ENCODE measurements around the gene HEXA. TPM values are rescaled to one million over a fixed set of nuclear protein-coding genes. Genes with fewer than 3 reads are reported as not detected.
A peak's percentile ranks its signal among the peaks of the same experiment; 100 is the strongest.
"Not testable (repeated sequence)": the region's sequence is repeated elsewhere in the genome, so short reads cannot be mapped to it uniquely, and the experiment has no call there.

HEXA gene
- total RNA-seq, 2 donors from 2014 or later = 79.5 to 89.8 TPM

DNA sequence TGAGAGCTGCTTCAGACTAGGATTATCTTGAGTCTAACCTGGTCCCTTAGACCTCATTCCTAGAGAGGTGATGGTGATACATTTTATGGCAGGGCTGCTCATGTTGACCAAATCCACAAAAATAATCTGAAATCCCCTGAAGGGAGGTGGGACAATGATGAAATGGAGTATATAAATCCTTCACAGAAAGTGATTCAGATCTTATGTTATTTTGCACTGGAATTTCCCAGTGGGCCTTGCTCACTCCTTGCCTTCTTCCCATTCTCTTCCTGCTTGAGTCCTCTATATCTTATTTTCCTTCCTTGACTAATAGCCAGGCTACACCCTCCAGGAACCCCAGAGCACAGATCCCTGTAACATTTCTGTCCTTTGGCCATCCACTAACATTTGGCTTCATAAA is 11.9 kb upstream of the HEXA start:
- Histone ChIP-seq H3K36me3 (no peaks in the 10 kb centered on the region), H3K9me3 (no peaks in the 10 kb centered on the region), H3K4me1 (ENCODE audit: control insufficient read depth in 1 of 2, low read depth in 2 of 2) (no peaks in the 10 kb centered on the region), H3K4me3 (no peak overlapping the region), H3K27me3 (replicated peaks; ENCODE audit: insufficient read depth) (no peaks in the 10 kb centered on the region), H3K27ac (no peak overlapping the region)
- DNase-seq (ENCODE audit: low spot score) = no peak
- TF ChIP-seq, protein P1, sequence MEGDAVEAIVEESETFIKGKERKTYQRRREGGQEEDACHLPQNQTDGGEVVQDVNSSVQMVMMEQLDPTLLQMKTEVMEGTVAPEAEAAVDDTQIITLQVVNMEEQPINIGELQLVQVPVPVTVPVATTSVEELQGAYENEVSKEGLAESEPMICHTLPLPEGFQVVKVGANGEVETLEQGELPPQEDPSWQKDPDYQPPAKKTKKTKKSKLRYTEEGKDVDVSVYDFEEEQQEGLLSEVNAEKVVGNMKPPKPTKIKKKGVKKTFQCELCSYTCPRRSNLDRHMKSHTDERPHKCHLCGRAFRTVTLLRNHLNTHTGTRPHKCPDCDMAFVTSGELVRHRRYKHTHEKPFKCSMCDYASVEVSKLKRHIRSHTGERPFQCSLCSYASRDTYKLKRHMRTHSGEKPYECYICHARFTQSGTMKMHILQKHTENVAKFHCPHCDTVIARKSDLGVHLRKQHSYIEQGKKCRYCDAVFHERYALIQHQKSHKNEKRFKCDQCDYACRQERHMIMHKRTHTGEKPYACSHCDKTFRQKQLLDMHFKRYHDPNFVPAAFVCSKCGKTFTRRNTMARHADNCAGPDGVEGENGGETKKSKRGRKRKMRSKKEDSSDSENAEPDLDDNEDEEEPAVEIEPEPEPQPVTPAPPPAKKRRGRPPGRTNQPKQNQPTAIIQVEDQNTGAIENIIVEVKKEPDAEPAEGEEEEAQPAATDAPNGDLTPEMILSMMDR (IDR thresholded peaks at IDR 0.05) = no peak
- no peak for ATAC-seq (ENCODE audit: insufficient number of reproducible peaks, low FRiP score, low read depth)

DNA sequence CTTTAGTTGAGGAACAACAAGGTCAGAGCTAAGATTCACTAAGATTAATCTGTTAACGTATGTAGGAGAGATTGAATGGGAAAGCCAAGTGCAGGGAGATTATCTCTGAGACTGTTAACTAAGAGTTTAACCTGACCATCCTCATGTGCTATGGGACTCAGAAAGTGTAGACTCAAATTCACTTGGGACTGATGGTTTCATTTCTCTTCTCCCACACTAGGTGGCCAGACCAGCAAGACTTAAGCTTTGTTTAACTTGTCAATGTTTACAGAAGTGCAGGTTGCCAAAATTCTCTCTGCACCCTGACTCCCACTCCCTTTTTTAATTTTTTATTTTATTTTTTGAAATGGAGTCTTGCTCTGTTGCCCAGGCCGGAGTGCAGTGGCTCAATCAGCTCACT is 6.3 kb upstream of the HEXA start:
- H3K4me3 ChIP-seq = no peak overlapping the region
- H3K27me3 ChIP-seq (replicated peaks; ENCODE audit: insufficient read depth) = no peaks in the 10 kb centered on the region
- DNase-seq (ENCODE audit: low spot score) (no peak), ATAC-seq (ENCODE audit: insufficient number of reproducible peaks, low FRiP score, low read depth) (no peak)
- H3K27ac ChIP-seq = no peak overlapping the region
- TF ChIP-seq, protein P1 (IDR thresholded peaks at IDR 0.05) = no peak
- H3K4me1 ChIP-seq (ENCODE audit: control insufficient read depth in 1 of 2, low read depth in 2 of 2) = no peaks in the 10 kb centered on the region
- H3K36me3 ChIP-seq = no peaks in the 10 kb centered on the region
- no peaks in the 10 kb centered on the region for H3K9me3 ChIP-seq

DNA sequence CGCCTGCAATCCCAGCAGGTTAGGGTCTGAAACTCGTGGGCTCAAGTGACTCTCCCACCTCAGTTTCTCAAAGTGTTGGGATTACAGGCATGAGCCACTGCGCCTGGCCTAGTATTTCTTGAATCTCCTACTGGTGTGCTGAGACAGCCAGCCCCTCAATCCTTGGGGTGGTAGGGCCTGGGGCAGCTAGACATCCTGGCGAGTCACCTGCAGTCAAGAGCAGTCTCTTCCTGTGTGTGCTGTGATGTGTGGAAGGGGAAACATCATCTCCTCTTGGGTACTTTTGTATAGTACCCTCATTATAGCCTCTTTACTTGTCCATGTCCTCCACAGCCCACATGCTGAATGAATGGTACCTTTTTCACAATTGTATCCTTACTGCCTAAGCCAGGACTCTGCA is 4.9 kb upstream of the HEXA start:
- ATAC-seq (ENCODE audit: insufficient number of reproducible peaks, low FRiP score, low read depth) = no peak
- no peak overlapping the region for H3K4me3 ChIP-seq
- no peaks in the 10 kb centered on the region for H3K36me3 ChIP-seq
- no peaks in the 10 kb centered on the region for H3K9me3 ChIP-seq
- H3K27me3 ChIP-seq (replicated peaks; ENCODE audit: insufficient read depth) = no peaks in the 10 kb centered on the region
- no peak overlapping the region for H3K27ac ChIP-seq
- no peak for DNase-seq (ENCODE audit: low spot score)
- TF ChIP-seq, protein P1 (IDR thresholded peaks at IDR 0.05) = no peak
- peaks cover 3 to 5% of the 10 kb centered on the region in 2 donors for H3K4me1 ChIP-seq (ENCODE audit: control insufficient read depth in 1 of 2, low read depth in 2 of 2)

DNA sequence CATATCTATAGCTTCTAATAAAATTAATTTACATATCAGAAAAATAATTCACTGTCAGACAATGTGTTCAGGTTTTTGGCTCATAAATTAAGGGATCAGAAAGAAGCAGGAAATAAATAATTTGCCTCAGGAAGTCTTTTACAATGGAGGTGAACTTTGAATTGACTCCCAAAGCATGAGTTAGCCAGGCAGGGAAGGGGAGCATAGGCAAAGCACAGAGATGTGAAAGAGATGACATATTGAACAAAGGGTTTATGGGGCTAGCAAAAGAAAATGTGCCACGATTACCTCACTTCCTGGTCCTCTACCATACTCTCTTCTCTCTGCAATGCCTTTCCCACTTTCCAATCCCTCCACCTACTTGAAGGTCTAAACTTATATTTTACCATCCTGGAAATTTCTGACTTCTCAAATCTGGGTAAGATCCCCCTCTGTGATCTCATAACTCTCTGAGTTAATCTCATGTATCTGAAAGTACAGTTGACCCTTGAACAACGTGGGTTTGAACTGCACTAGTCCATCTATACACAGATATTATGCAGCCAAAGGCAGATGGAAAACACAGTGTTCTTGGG is 4.1 kb upstream of the HEXA start:
- TF ChIP-seq, protein P1 (IDR thresholded peaks at IDR 0.05) = no peak
- ATAC-seq (ENCODE audit: insufficient number of reproducible peaks, low FRiP score, low read depth) (no peak), DNase-seq (ENCODE audit: low spot score) (no peak)
- Histone ChIP-seq H3K4me1 (ENCODE audit: control insufficient read depth in 1 of 2, low read depth in 2 of 2) (peaks cover 6 to 10% of the 10 kb centered on the region in 2 donors), H3K27ac (no peak overlapping the region), H3K27me3 (replicated peaks; ENCODE audit: insufficient read depth) (no peaks in the 10 kb centered on the region), H3K9me3 (no peaks in the 10 kb centered on the region), H3K4me3 (no peak overlapping the region), H3K36me3 (no peaks in the 10 kb centered on the region)

DNA sequence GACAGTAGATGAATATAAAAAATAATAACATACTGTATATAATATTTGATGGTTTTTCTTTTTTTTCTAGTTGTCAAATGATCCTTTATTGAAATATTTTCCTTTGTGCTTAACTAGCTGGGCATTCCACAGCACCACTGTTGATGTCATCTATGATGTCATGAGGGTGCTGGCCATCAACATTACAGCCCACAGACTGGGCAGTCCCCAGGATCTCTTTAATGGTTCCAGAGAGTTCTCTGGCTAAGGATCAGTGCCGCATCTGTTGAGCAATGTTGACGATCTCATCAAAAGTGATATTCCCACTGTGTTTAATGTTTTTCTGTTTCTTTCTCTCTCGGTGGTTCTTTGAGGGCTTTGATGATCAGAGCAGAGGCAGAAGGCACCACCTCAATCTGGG is 3.3 kb upstream of the HEXA start:
- H3K9me3 ChIP-seq; ATAC-seq (ENCODE audit: insufficient number of reproducible peaks, low FRiP score, low read depth); H3K36me3 ChIP-seq; DNase-seq (ENCODE audit: low spot score); H3K27ac ChIP-seq; H3K4me3 ChIP-seq; H3K27me3 ChIP-seq (replicated peaks; ENCODE audit: insufficient read depth): not testable (repeated sequence)
- peaks cover 9 to 17% of the 10 kb centered on the region in 2 donors for H3K4me1 ChIP-seq (ENCODE audit: control insufficient read depth in 1 of 2, low read depth in 2 of 2)

DNA sequence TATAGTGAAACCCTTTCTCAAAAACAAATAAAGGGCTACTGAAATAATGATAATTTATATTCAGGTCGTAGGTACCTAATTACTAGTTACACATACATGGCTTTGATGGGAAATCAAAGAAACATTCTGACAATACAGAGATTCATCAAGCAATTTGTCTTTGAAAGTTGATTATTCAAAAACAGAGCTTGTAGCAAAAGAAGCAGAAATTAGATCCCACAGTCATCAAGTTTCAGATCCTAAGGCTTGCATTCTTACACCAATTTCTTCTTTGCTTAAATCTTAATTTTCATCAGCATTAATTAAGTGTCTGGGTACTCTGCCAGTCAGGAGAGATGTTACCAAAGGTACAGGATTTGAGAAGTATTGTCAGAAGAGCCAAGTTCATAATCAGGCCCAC is 1.5 kb upstream of the HEXA start:
- Histone ChIP-seq H3K4me1 (ENCODE audit: control insufficient read depth in 1 of 2, low read depth in 2 of 2) (peaks cover 17 to 21% of the 10 kb centered on the region in 2 donors), H3K36me3 (no peaks in the 10 kb centered on the region), H3K4me3 (no peak overlapping the region), H3K9me3 (no peaks in the 10 kb centered on the region), H3K27ac (peak overlapping the region in 1 of 2 donors; percentile 87), H3K27me3 (replicated peaks; ENCODE audit: insufficient read depth) (no peaks in the 10 kb centered on the region)
- ATAC-seq (ENCODE audit: insufficient number of reproducible peaks, low FRiP score, low read depth) (no peak), DNase-seq (ENCODE audit: low spot score) (no peak)
- TF ChIP-seq, protein P1 (IDR thresholded peaks at IDR 0.05) = no peak
